CD14-positive monocyte (primary cell): Measurements from ENCODE around the gene ATP5IF1. TPM values are rescaled to one million over a fixed set of nuclear protein-coding genes. Genes with fewer than 3 reads are reported as not detected.
A peak's percentile ranks its signal among the peaks of the same experiment; 100 is the strongest.

Experiments used
- DNase-seq, 3 donors: peaks; one replicate each; pipeline ENCODE4 v3.0.0-alpha.2; 2011 to 2022
- H2AFZ ChIP-seq: 2 replicates; pipeline ENCODE4 v1.6.0; 2012; ENCODE audit warnings: mild to moderate bottlenecking, low read depth, low read length, inconsistent platforms; ENCODE audit not compliant: insufficient read depth, poor library complexity, severe bottlenecking
- H3K27ac ChIP-seq, 2 donors: 1 replicate in 1 of 2; 2 replicates in 1 of 2; pipeline ENCODE4 v1.5.1; 2012 to 2013; ENCODE audit warnings: low read length in 2 of 2, control low read depth in 1 of 2, inconsistent platforms in 1 of 2, low read depth in 1 of 2, mild to moderate bottlenecking in 1 of 2
- H3K27me3 ChIP-seq, 2 donors: one replicate each; pipeline versions ENCODE4 v1.6.0 to v1.6.1; 2011 to 2013; ENCODE audit warnings: low read length in 2 of 2; ENCODE audit not compliant: control insufficient read depth in 2 of 2, insufficient read depth in 2 of 2
- H3K36me3 ChIP-seq, 2 donors: replicated peaks in 1 of 2; 1 replicate in 1 of 2; 2 replicates in 1 of 2; pipeline versions ENCODE4 v1.5.1 to v1.6.1; 2012 to 2013; ENCODE audit warnings: low read length in 2 of 2, control low read depth in 1 of 2, inconsistent platforms in 1 of 2, mild to moderate bottlenecking in 1 of 2; ENCODE audit not compliant: insufficient read depth in 2 of 2, control insufficient read depth in 1 of 2
- H3K4me1 ChIP-seq, 2 donors: 1 replicate in 1 of 2; 2 replicates in 1 of 2; pipeline versions ENCODE4 v1.5.1 to v1.6.1; 2012 to 2013; ENCODE audit warnings: low read length in 2 of 2, control low read depth in 1 of 2, inconsistent platforms in 1 of 2, mild to moderate bottlenecking in 1 of 2, moderate library complexity in 1 of 2; ENCODE audit not compliant: insufficient read depth in 2 of 2, control insufficient read depth in 1 of 2
- H3K4me2 ChIP-seq: replicated peaks from 2 replicates; pipeline ENCODE3; 2012; ENCODE audit warnings: low read length, moderate library complexity, mild to moderate bottlenecking; ENCODE audit not compliant: poor library complexity, severe bottlenecking; ENCODE audit errors: extremely low read depth
- H3K4me3 ChIP-seq, 3 experiments: fragments of 200-600 bp in 1 of 3; sonication (generic) in 1 of 3; replicated peaks in 1 of 3; 1 replicate in 2 of 3; 2 replicates in 1 of 3; pipeline ENCODE4 v1.5.1; 2011 to 2013; ENCODE audit warnings: low read length in 3 of 3, mild to moderate bottlenecking in 3 of 3, control low read depth in 2 of 3, low read depth in 2 of 3, inconsistent platforms in 1 of 3, moderate library complexity in 1 of 3
- H3K79me2 ChIP-seq: 2 replicates; pipeline ENCODE4 v1.6.0; 2012; ENCODE audit warnings: mild to moderate bottlenecking, control low read depth, inconsistent platforms, low read length, moderate library complexity; ENCODE audit not compliant: insufficient read depth
- H3K9ac ChIP-seq: 2 replicates; pipeline ENCODE4 v1.6.0; 2017; ENCODE audit warnings: low read length, mild to moderate bottlenecking; ENCODE audit not compliant: insufficient read depth, poor library complexity, severe bottlenecking
- H3K9me3 ChIP-seq, 2 donors: replicated peaks in 1 of 2; 1 replicate in 1 of 2; 2 replicates in 1 of 2; pipeline versions ENCODE4 v1.5.1 to v1.6.1; 2012 to 2013; ENCODE audit warnings: low read length in 2 of 2, control low read depth in 1 of 2; ENCODE audit not compliant: control insufficient read depth in 1 of 2, insufficient read depth in 1 of 2
- H4K20me1 ChIP-seq: 2 replicates; pipeline ENCODE4 v1.6.0; 2012; ENCODE audit warnings: mild to moderate bottlenecking, low read length, control low read depth, moderate library complexity; ENCODE audit not compliant: insufficient read depth
- H3K27ac Mint-ChIP-seq, 7 donors: one replicate each; pipeline ENCODE4 v1.8.0; 2020; ENCODE audit warnings: mild to moderate bottlenecking in 7 of 7, mixed read lengths in 7 of 7, moderate library complexity in 6 of 7, inconsistent platforms in 2 of 7
- H3K27me3 Mint-ChIP-seq, 3 donors: one replicate each; pipeline ENCODE4 v1.8.0; 2021 to 2022; ENCODE audit warnings: low read depth in 3 of 3, mild to moderate bottlenecking in 3 of 3, mixed read lengths in 3 of 3, moderate library complexity in 3 of 3, inconsistent platforms in 1 of 3
- H3K36me3 Mint-ChIP-seq, 2 donors: one replicate each; pipeline ENCODE4 v1.8.0; 2020; ENCODE audit warnings: mixed read lengths in 2 of 2, inconsistent platforms in 1 of 2, mild to moderate bottlenecking in 1 of 2
- H3K4me1 Mint-ChIP-seq: one replicate; pipeline ENCODE4 v1.8.0; 2020; ENCODE audit warnings: mild to moderate bottlenecking, mixed read lengths
- H3K4me3 Mint-ChIP-seq, 2 donors: one replicate each; pipeline ENCODE4 v1.8.0; 2020; ENCODE audit warnings: mild to moderate bottlenecking in 2 of 2, mixed read lengths in 2 of 2, moderate library complexity in 1 of 2
- H3K9me3 Mint-ChIP-seq, 7 donors: one replicate each; pipeline ENCODE4 v1.8.0; 2020 to 2022; ENCODE audit warnings: mixed read lengths in 7 of 7, mild to moderate bottlenecking in 6 of 7, moderate library complexity in 6 of 7, inconsistent platforms in 2 of 7
- CTCF ChIP-seq: fragments of 200-600 bp; IDR thresholded peaks from one replicate; pipeline ENCODE4 v1.8.0; 2022; ENCODE audit warnings: antibody characterized with exemption, mild to moderate bottlenecking
- WGBS: methylation state at CpG from one replicate; pipeline ENCODE4 v1.1.5; 2013; ENCODE audit warnings: missing lambda C conversion rate; ENCODE audit not compliant: insufficient coverage; 5-methylcytosine and 5-hydroxymethylcytosine counted together
- intact Hi-C, 2 donors: fragments of 100-400 bp; cut with micrococcal nuclease; formaldehyde crosslinking; loops; one replicate each; pipeline versions ENCODE4 v1.15.0 to v1.15.1; 2023
- polyA plus RNA-seq, 3 donors: library from polyadenylated mRNA; depleted of rRNA in 1 of 3; unstranded in 2 of 3; stranded (reverse) in 1 of 3; fragments of 300-500 nt in 2 of 3; fragments of >200 nt in 1 of 3; fragmentation: Illumina TruSeq in 2 of 3; gene quantifications; 1 replicate in 2 of 3; 2 replicates in 1 of 3; pipeline ENCODE4 v1.2.3, GENCODE V29; 2012 to 2021

ATP5IF1 gene
- polyA plus RNA-seq, 3 donors = 118 to 339 (median 296) TPM

GRCh38 chr1:28265577-28265976, 29.7 kb downstream of the ATP5IF1 start:
- Histone ChIP-seq H3K4me1 (peaks cover 8% of the 10 kb centered on the region in 2 donors), H4K20me1 (peaks cover 60% of the 10 kb centered on the region), H2AFZ (no peak overlapping the region), H3K4me2 (no peak overlapping the region), H3K9me3 (no peaks in the 10 kb centered on the region), H3K79me2 (peaks cover 20% of the 10 kb centered on the region), H3K4me3 (no peak overlapping the region), H3K36me3 (no peaks in the 10 kb centered on the region), H3K9ac (no peak overlapping the region), H3K27me3 (peaks cover 2 to 10% of the 10 kb centered on the region in 2 donors), H3K27ac (no peak overlapping the region)
- no peak overlapping the region for H3K4me3 Mint-ChIP-seq
- H3K9me3 Mint-ChIP-seq = peaks cover 0 to 2% (median 0%) of the 10 kb centered on the region in 7 donors
- H3K27ac Mint-ChIP-seq = no peak overlapping the region
- peaks cover 9 to 18% (median 14%) of the 10 kb centered on the region in 3 donors for H3K27me3 Mint-ChIP-seq
- no peak for DNase-seq
- H3K36me3 Mint-ChIP-seq = peaks cover 11 to 14% of the 10 kb centered on the region in 2 donors
- WGBS = 90% methylated on average over 1 of the region's 8 CpGs
- intact Hi-C loops = no loop called here
- peaks cover 20% of the 10 kb centered on the region for H3K4me1 Mint-ChIP-seq
- no peak for TF ChIP-seq CTCF

GRCh38 chr1:28266920-28267322, 31.0 kb downstream of the ATP5IF1 start:
- H3K4me1 Mint-ChIP-seq = peaks cover 10% of the 10 kb centered on the region
- H3K79me2 ChIP-seq = peaks cover 13% of the 10 kb centered on the region
- H3K27me3 Mint-ChIP-seq = peaks cover 0 to 7% (median 5%) of the 10 kb centered on the region in 3 donors
- H3K36me3 ChIP-seq = peaks cover 0 to 10% of the 10 kb centered on the region in 2 donors
- no peak overlapping the region for H2AFZ ChIP-seq
- H3K9me3 Mint-ChIP-seq = no peaks in the 10 kb centered on the region
- 95% methylated on average over 3 of the region's 5 CpGs for WGBS
- H4K20me1 ChIP-seq = peaks cover 50% of the 10 kb centered on the region
- H3K4me3 ChIP-seq = no peak overlapping the region
- no peak for DNase-seq
- H3K9ac ChIP-seq = no peak overlapping the region
- H3K27ac Mint-ChIP-seq = peak overlapping the region in 1 of 7 donors; percentile 41
- intact Hi-C loops = no loop called here
- H3K4me3 Mint-ChIP-seq = no peak overlapping the region
- H3K4me2 ChIP-seq = no peak overlapping the region
- no peak for TF ChIP-seq CTCF
- H3K9me3 ChIP-seq = no peaks in the 10 kb centered on the region
- no peaks in the 10 kb centered on the region for H3K27me3 ChIP-seq
- H3K4me1 ChIP-seq = no peaks in the 10 kb centered on the region
- peaks cover 11 to 12% of the 10 kb centered on the region in 2 donors for H3K36me3 Mint-ChIP-seq
- H3K27ac ChIP-seq = no peak overlapping the region
